PC-9 (cell line): ENCODE data around the gene VPS35. TPM values are rescaled to one million over a fixed set of nuclear protein-coding genes. Genes with fewer than 3 reads are reported as not detected.

Experiments used
- BruUV-seq: library from RNA; stranded (reverse); fragments of 400-500 nt; replicated peaks from 2 replicates; lab custom pipeline; 2021; lab: Mats Ljungman, UMichigan
- CTCF ChIA-PET: fragments of 300-600 bp; sonication (Branson Sonifier 250); formaldehyde crosslinking; loops from one replicate; lab custom pipeline; 2022; ENCODE audit warnings: antibody characterized with exemption; lab: Charles Lee
- POLR2A ChIA-PET: fragments of 300-600 bp; sonication (Branson Sonifier 250); formaldehyde crosslinking; loops from one replicate; lab custom pipeline; 2022; ENCODE audit warnings: antibody characterized with exemption; ENCODE audit not compliant: unreplicated experiment; lab: Charles Lee
- DNase-seq, 2 experiments: peaks; one replicate each; pipeline versions ENCODE4 v3.0.0 to v3.0.0-alpha.2; 2015 to 2022; ENCODE audit warnings: mixed read lengths in 1 of 2
- H2AFZ ChIP-seq: fragments of 200-600 bp; sonication (generic); 2 replicates; pipeline ENCODE4 v1.8.1; 2017; ENCODE audit warnings: antibody characterized with exemption
- H3F3A ChIP-seq: fragments of 200-600 bp; sonication (generic); 2 replicates; pipeline ENCODE4 v1.8.1; 2017; ENCODE audit warnings: antibody characterized with exemption, mild to moderate bottlenecking, low read depth; ENCODE audit not compliant: insufficient read depth
- H3K27ac ChIP-seq: fragments of 200-600 bp; sonication (generic); 2 replicates; pipeline ENCODE4 v1.6.1; 2016; ENCODE audit warnings: mixed run types
- H3K27me3 ChIP-seq: fragments of 200-600 bp; sonication (generic); 2 replicates; pipeline ENCODE4 v1.6.1; 2016; ENCODE audit warnings: low read depth, mixed run types; ENCODE audit not compliant: insufficient read depth
- H3K36me3 ChIP-seq: fragments of 200-600 bp; sonication (generic); 2 replicates; pipeline ENCODE4 v1.6.1; 2016; ENCODE audit warnings: low read depth, mixed run types
- H3K4me1 ChIP-seq: fragments of 200-600 bp; sonication (generic); replicated peaks from 2 replicates; pipeline ENCODE4 v1.6.1; 2016; ENCODE audit warnings: mixed run types; ENCODE audit not compliant: insufficient read depth
- H3K4me2 ChIP-seq: fragments of 200-600 bp; sonication (generic); 2 replicates; pipeline ENCODE4 v1.6.1; 2017; ENCODE audit warnings: mixed run types
- H3K4me3 ChIP-seq: fragments of 200-600 bp; sonication (generic); 2 replicates; pipeline ENCODE4 v1.6.1; 2016; ENCODE audit warnings: mixed run types
- H3K79me2 ChIP-seq: fragments of 200-600 bp; sonication (generic); 2 replicates; pipeline ENCODE4 v1.6.1; 2017; ENCODE audit warnings: low read depth, mixed run types
- H3K9me2 ChIP-seq: fragments of 200-600 bp; sonication (generic); 2 replicates; pipeline ENCODE4 v1.8.1; 2017; ENCODE audit warnings: mild to moderate bottlenecking; ENCODE audit not compliant: insufficient read depth
- H3K9me3 ChIP-seq: fragments of 200-600 bp; sonication (generic); 2 replicates; pipeline ENCODE4 v1.8.1; 2016; ENCODE audit warnings: low read depth; ENCODE audit not compliant: insufficient read depth
- H4K20me1 ChIP-seq: fragments of 200-600 bp; sonication (generic); 2 replicates; pipeline ENCODE4 v1.8.1; 2017; ENCODE audit not compliant: insufficient read depth
- CTCF ChIP-seq: fragments of 200-600 bp; sonication (generic); conservative IDR thresholded peaks from 2 replicates; pipeline ENCODE4 v1.6.1; 2017; ENCODE audit warnings: mixed run types, antibody characterized with exemption, mild to moderate bottlenecking, moderate library complexity
- EZH2 ChIP-seq: fragments of 200-600 bp; sonication (generic); IDR thresholded peaks from 2 replicates; pipeline ENCODE4 v1.8.0; 2017; ENCODE audit warnings: antibody characterized with exemption, low read depth
- intact Hi-C: fragments of 100-400 bp; cut with micrococcal nuclease; formaldehyde crosslinking; loops from one replicate; pipeline ENCODE4 v1.10.0; 2022; ENCODE audit not compliant: unreplicated experiment
- total RNA-seq: library from RNA; stranded (reverse); gene quantifications from 2 replicates; pipeline ENCODE4 v1.2.3, GENCODE V29; 2021

The VPS35 gene
- total RNA-seq, 1 experiment from 2014 or later: 98.4 TPM

- TF ChIP-seq CTCF (no peak), EZH2 (no peak)
- Histone ChIP-seq H3K36me3 (no peaks in the 10 kb centered on the region), H3K4me1 (no peaks in the 10 kb centered on the region), H3K9me3 (no peaks in the 10 kb centered on the region), H3K4me2 (no peak overlapping the region), H3K27ac (no peak overlapping the region), H3K4me3 (no peak overlapping the region), H3K9me2 (no peaks in the 10 kb centered on the region), H3K79me2 (no peaks in the 10 kb centered on the region), H4K20me1 (no peaks in the 10 kb centered on the region), H3F3A (no peaks in the 10 kb centered on the region), H3K27me3 (peaks cover 2% of the 10 kb centered on the region; the same call in 1 of the 2 replicates), H2AFZ (no peak overlapping the region)
- CTCF ChIA-PET: no interaction called here
- intact Hi-C loops: no loop called here
- BruUV-seq: no TSS peak
- DNase-seq: no peak
- POLR2A ChIA-PET: no interaction called here
These were observed 37.7 kb downstream of the VPS35 start for GRCh38 chr16:46651305-46651704.

GRCh38 chr16:46650254-46650623 lies 38.7 kb downstream of the VPS35 start:
- DNase-seq: no peak
- no peaks in the 10 kb centered on the region for H3K9me3 ChIP-seq
- intact Hi-C loops: no loop called here
- POLR2A ChIA-PET: no interaction called here
- peaks cover 2% of the 10 kb centered on the region; the same call in 1 of the 2 replicates for H3K27me3 ChIP-seq
- H4K20me1 ChIP-seq: no peaks in the 10 kb centered on the region
- no peaks in the 10 kb centered on the region for H3K36me3 ChIP-seq
- CTCF ChIA-PET: no interaction called here
- H3K79me2 ChIP-seq: no peaks in the 10 kb centered on the region
- no peak overlapping the region for H3K27ac ChIP-seq
- no peaks in the 10 kb centered on the region for H3K9me2 ChIP-seq
- no peaks in the 10 kb centered on the region for H3F3A ChIP-seq
- no peak overlapping the region for H3K4me2 ChIP-seq
- no peak overlapping the region for H3K4me3 ChIP-seq
- no peak for TF ChIP-seq CTCF
- TF ChIP-seq EZH2: no peak
- H2AFZ ChIP-seq: no peak overlapping the region
- BruUV-seq: no TSS peak
- H3K4me1 ChIP-seq: no peaks in the 10 kb centered on the region

GRCh38 chr16:46649588-46650253 lies 39.3 kb downstream of the VPS35 start:
- peaks cover 5% of the 10 kb centered on the region; the same call in 1 of the 2 replicates for H3K27me3 ChIP-seq
- CTCF ChIA-PET: no interaction called here
- H3K4me2 ChIP-seq: no peak overlapping the region
- no peak overlapping the region for H3K27ac ChIP-seq
- TF ChIP-seq EZH2: no peak
- no peak for TF ChIP-seq CTCF
- BruUV-seq: no TSS peak
- H2AFZ ChIP-seq: no peak overlapping the region
- no peak overlapping the region for H3K4me3 ChIP-seq
- H3K9me3 ChIP-seq: no peaks in the 10 kb centered on the region
- no peaks in the 10 kb centered on the region for H3F3A ChIP-seq
- intact Hi-C loops: no loop called here
- no peaks in the 10 kb centered on the region for H3K79me2 ChIP-seq
- DNase-seq: no peak
- no peaks in the 10 kb centered on the region for H3K4me1 ChIP-seq
- no peaks in the 10 kb centered on the region for H3K36me3 ChIP-seq
- no peaks in the 10 kb centered on the region for H4K20me1 ChIP-seq
- no peaks in the 10 kb centered on the region for H3K9me2 ChIP-seq
- POLR2A ChIA-PET: no interaction called here
